HEK293 (cell line): ENCODE data around the gene DENND1A.

Experiments used
- CTCF ChIP-seq: fragments of 450-650 bp; formaldehyde crosslinking; IDR thresholded peaks from 2 replicates; pipeline ENCODE4 v1.5.1; 2016; ENCODE audit warnings: missing biosample characterization, missing genetic modification characterization
- KLF8 ChIP-seq: fragments of 450-650 bp; formaldehyde crosslinking; IDR thresholded peaks from 2 replicates; pipeline ENCODE4 v1.5.1; 2016; ENCODE audit warnings: missing biosample characterization, missing genetic modification characterization
- TCF7L2 ChIP-seq: IDR thresholded peaks from 2 replicates; pipeline ENCODE4 v1.6.1; 2011; ENCODE audit warnings: low read depth, mild to moderate bottlenecking, inconsistent platforms, low read length, moderate library complexity, borderline replicate concordance
- ZNF184 ChIP-seq: fragments of 450-650 bp; IDR thresholded peaks from 2 replicates; pipeline ENCODE4 v1.5.1; 2018; ENCODE audit warnings: missing biosample characterization, mild to moderate bottlenecking, missing genetic modification characterization
- ZNF274 ChIP-seq, 2 experiments: fragments of 200-500 bp in 1 of 2; fragments of 450-650 bp in 1 of 2; sonication (Bioruptor generic) in 1 of 2; formaldehyde crosslinking in 1 of 2; IDR thresholded peaks; 2 replicates each; pipeline versions ENCODE4 v1.5.1 to v1.6.1; 2014 to 2016; ENCODE audit warnings: borderline replicate concordance in 1 of 2, inconsistent platforms in 1 of 2, low read length in 1 of 2, missing biosample characterization in 1 of 2, missing genetic modification characterization in 1 of 2
- ZNF580 ChIP-seq: fragments of 450-650 bp; formaldehyde crosslinking; IDR thresholded peaks from 2 replicates; pipeline ENCODE4 v1.5.1; 2016; ENCODE audit warnings: missing biosample characterization, missing genetic modification characterization
- ZNF830 ChIP-seq: fragments of 450-650 bp; IDR thresholded peaks from 2 replicates; pipeline ENCODE4 v1.5.0; 2018; ENCODE audit warnings: missing biosample characterization, missing genetic modification characterization, low read depth, mild to moderate bottlenecking, moderate library complexity
- ZNF837 ChIP-seq: fragments of 450-650 bp; formaldehyde crosslinking; IDR thresholded peaks from 2 replicates; pipeline ENCODE4 v1.5.1; 2016; ENCODE audit warnings: missing biosample characterization, missing genetic modification characterization
- TF ChIP-seq, protein P1 (sequence below): fragments of 450-650 bp; formaldehyde crosslinking; IDR thresholded peaks from 2 replicates; pipeline ENCODE4 v1.5.1; 2016; ENCODE audit warnings: missing biosample characterization, missing genetic modification characterization
- TF ChIP-seq, protein P2 (sequence below): fragments of 450-650 bp; formaldehyde crosslinking; IDR thresholded peaks from 2 replicates; pipeline ENCODE4 v1.5.1; 2016; ENCODE audit warnings: missing biosample characterization, missing genetic modification characterization
- TF ChIP-seq, protein P3 (sequence below): fragments of 450-650 bp; IDR thresholded peaks from 2 replicates; pipeline ENCODE4 v1.5.1; 2018; ENCODE audit warnings: missing biosample characterization, mild to moderate bottlenecking, missing genetic modification characterization

DNA sequence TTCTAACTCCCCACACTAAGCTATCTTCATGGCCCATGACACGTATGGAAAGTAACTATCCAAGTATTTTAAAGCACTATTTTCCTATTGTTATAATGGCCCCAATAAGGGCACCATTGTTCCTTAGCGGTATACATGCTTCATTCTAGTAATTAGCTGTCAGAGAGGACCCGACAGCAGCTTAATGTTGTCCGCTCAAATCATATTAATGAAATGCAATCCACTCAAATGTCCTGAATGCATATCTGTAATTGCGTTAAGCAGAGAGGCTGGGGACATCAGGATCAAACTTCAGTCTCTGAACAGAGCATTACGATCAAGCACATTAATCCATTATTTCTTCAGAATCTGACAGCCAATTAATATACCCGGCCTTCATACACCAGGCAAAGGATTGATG lies 434.2 kb downstream of the DENND1A start:
- TF ChIP-seq TCF7L2, result no peak
- TF ChIP-seq, protein P1, sequence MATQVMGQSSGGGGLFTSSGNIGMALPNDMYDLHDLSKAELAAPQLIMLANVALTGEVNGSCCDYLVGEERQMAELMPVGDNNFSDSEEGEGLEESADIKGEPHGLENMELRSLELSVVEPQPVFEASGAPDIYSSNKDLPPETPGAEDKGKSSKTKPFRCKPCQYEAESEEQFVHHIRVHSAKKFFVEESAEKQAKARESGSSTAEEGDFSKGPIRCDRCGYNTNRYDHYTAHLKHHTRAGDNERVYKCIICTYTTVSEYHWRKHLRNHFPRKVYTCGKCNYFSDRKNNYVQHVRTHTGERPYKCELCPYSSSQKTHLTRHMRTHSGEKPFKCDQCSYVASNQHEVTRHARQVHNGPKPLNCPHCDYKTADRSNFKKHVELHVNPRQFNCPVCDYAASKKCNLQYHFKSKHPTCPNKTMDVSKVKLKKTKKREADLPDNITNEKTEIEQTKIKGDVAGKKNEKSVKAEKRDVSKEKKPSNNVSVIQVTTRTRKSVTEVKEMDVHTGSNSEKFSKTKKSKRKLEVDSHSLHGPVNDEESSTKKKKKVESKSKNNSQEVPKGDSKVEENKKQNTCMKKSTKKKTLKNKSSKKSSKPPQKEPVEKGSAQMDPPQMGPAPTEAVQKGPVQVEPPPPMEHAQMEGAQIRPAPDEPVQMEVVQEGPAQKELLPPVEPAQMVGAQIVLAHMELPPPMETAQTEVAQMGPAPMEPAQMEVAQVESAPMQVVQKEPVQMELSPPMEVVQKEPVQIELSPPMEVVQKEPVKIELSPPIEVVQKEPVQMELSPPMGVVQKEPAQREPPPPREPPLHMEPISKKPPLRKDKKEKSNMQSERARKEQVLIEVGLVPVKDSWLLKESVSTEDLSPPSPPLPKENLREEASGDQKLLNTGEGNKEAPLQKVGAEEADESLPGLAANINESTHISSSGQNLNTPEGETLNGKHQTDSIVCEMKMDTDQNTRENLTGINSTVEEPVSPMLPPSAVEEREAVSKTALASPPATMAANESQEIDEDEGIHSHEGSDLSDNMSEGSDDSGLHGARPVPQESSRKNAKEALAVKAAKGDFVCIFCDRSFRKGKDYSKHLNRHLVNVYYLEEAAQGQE, result no peak
- TF ChIP-seq CTCF (tag by site-specific recombination), result no peak
- TF ChIP-seq ZNF184, result no peak
- TF ChIP-seq ZNF274 (IDR thresholded peaks at IDR 0.05; ENCODE audit: low read length), result no peak
- TF ChIP-seq ZNF274 (tag by site-specific recombination; IDR thresholded peaks at IDR 0.05; ENCODE audit: borderline replicate concordance), result no peak
- TF ChIP-seq ZNF580, result no peak
- TF ChIP-seq KLF8 (tag by site-specific recombination), result no peak
- TF ChIP-seq, protein P2, sequence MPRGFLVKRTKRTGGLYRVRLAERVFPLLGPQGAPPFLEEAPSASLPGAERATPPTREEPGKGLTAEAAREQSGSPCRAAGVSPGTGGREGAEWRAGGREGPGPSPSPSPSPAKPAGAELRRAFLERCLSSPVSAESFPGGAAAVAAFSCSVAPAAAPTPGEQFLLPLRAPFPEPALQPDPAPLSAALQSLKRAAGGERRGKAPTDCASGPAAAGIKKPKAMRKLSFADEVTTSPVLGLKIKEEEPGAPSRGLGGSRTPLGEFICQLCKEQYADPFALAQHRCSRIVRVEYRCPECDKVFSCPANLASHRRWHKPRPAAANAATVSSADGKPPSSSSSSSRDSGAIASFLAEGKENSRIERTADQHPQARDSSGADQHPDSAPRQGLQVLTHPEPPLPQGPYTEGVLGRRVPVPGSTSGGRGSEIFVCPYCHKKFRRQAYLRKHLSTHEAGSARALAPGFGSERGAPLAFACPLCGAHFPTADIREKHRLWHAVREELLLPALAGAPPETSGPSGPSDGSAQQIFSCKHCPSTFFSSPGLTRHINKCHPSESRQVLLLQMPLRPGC (tag by site-specific recombination), result no peak
- TF ChIP-seq ZNF830 (tag by site-specific recombination), result no peak
- no peak for TF ChIP-seq ZNF837 (tag by site-specific recombination)
- TF ChIP-seq, protein P3, sequence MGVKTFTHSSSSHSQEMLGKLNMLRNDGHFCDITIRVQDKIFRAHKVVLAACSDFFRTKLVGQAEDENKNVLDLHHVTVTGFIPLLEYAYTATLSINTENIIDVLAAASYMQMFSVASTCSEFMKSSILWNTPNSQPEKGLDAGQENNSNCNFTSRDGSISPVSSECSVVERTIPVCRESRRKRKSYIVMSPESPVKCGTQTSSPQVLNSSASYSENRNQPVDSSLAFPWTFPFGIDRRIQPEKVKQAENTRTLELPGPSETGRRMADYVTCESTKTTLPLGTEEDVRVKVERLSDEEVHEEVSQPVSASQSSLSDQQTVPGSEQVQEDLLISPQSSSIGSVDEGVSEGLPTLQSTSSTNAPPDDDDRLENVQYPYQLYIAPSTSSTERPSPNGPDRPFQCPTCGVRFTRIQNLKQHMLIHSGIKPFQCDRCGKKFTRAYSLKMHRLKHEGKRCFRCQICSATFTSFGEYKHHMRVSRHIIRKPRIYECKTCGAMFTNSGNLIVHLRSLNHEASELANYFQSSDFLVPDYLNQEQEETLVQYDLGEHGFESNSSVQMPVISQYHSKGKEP, result no peak
